ENCODE measurements around the gene CENPL. TPM values are rescaled to one million over a fixed set of nuclear protein-coding genes. Genes with fewer than 3 reads are reported as not detected.
A peak's percentile ranks its signal among the peaks of the same experiment; 100 is the strongest.
"Not testable (repeated sequence)": the region's sequence is repeated elsewhere in the genome, so short reads cannot be mapped to it uniquely, and the experiment has no call there.

The CENPL gene
- total and polyA plus RNA-seq, 3 experiments from 2014 or later: 6.2 to 27.4 (median 24.9) TPM

DNA sequence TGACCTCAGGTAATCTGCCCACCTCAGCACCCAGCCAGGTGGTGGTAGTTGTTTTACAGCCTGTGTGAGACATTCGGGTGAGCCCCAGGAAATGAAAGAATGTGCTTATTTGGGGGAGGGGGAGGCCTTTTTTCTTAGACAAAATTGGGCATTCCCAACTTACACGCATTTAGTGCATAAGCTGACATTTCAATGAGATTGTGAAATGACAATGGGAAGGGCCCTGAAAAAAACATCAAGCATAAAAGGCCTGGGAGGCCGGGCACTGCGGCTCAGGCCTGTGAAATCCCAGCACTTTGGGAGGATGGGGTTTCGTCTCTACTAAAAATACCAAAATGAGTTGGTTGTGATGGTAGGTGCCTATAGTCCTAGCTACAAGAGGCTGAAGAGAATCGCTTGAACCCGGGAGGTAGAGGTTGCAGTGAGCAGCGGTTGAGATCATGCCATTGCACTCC lies 38.1 kb upstream of the CENPL start:
- no peak for DNase-seq
- no peaks in the 10 kb centered on the region for H3K27me3 Mint-ChIP-seq
- no peaks in the 10 kb centered on the region for H3K9me3 Mint-ChIP-seq
- peak overlapping the region in 1 of 7 donors; percentile 48 for H3K4me3 Mint-ChIP-seq
- peaks cover 41 to 56% (median 55%) of the 10 kb centered on the region in 3 donors for H3K4me1 Mint-ChIP-seq
- CTCF ChIA-PET: no interaction called here
- no peaks in the 10 kb centered on the region for H3K9me3 ChIP-seq (ENCODE audit: low read length)
- POLR2A ChIA-PET: no interaction called here
- H3K27ac ChIP-seq (ENCODE audit: low read depth, low read length): no peak overlapping the region
- peak overlapping the region in 7 of 8 donors; percentile 29 to 95 (median 66) for H3K27ac Mint-ChIP-seq
- peaks cover 4 to 77% (median 23%) of the 10 kb centered on the region in 3 donors for H3K36me3 Mint-ChIP-seq
- H3K27me3 ChIP-seq (ENCODE audit: insufficient read depth, low read length, poor library complexity, severe bottlenecking): no peaks in the 10 kb centered on the region
- H3K4me1 ChIP-seq (ENCODE audit: insufficient read depth, low read length): peaks cover 28% of the 10 kb centered on the region
- H3K36me3 ChIP-seq (ENCODE audit: insufficient read depth, low read length): peaks cover 40% of the 10 kb centered on the region
- H3K4me3 ChIP-seq (ENCODE audit: low read length): no peak overlapping the region

- H3K4me3 ChIP-seq (ENCODE audit: low read length); DNase-seq; POLR2A ChIA-PET; H3K27me3 Mint-ChIP-seq; CTCF ChIA-PET; H3K27ac ChIP-seq (ENCODE audit: low read depth, low read length); H3K9me3 ChIP-seq (ENCODE audit: low read length); H3K27me3 ChIP-seq (ENCODE audit: insufficient read depth, low read length, poor library complexity, severe bottlenecking); H3K9me3 Mint-ChIP-seq: not testable (repeated sequence)
- H3K36me3 ChIP-seq (ENCODE audit: insufficient read depth, low read length): peaks cover 40% of the 10 kb centered on the region
- H3K27ac Mint-ChIP-seq: peak overlapping the region in 6 of 8 donors; percentile 37 to 95 (median 65)
- peaks cover 41 to 54% (median 50%) of the 10 kb centered on the region in 3 donors for H3K4me1 Mint-ChIP-seq
- H3K4me3 Mint-ChIP-seq: peak overlapping the region in 2 of 7 donors; percentile 43 to 48
- H3K36me3 Mint-ChIP-seq: peaks cover 4 to 76% (median 23%) of the 10 kb centered on the region in 3 donors
- peaks cover 28% of the 10 kb centered on the region for H3K4me1 ChIP-seq (ENCODE audit: insufficient read depth, low read length)
Observed at GRCh38 chr1:173862146-173862768, 37.6 kb upstream of the CENPL start.

DNA sequence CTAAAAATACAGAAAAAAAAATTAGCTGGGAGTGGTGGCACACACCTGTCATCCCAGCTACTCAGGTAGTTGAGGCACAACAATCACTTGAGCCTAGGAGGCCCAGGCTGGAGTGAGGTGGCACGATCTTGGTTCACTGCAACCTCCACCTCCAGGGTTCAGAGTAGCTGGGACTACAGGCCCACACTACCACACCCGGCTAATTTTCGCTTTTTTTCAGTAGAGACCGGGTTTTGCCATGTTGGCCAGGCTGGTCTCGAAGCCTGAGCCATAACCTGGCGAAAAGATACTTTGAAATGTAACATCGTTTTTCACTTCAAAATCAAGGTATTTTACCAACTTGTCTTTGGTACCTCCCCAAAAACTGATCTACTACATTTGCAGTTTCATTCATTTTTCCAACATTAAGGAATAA lies 37.1 kb upstream of the CENPL start:
- H3K9me3 ChIP-seq (ENCODE audit: low read length): no peaks in the 10 kb centered on the region
- peaks cover 4 to 77% (median 23%) of the 10 kb centered on the region in 3 donors for H3K36me3 Mint-ChIP-seq
- H3K27ac Mint-ChIP-seq: peak overlapping the region in 4 of 8 donors; percentile 21 to 95 (median 71)
- peaks cover 39 to 49% (median 45%) of the 10 kb centered on the region in 3 donors for H3K4me1 Mint-ChIP-seq
- DNase-seq: no peak
- ChIA-PET CTCF (no interaction called here), POLR2A (interaction anchor here (0.7 kb wide), 1 partner anchor 672 kb away, joined by 3 read pairs; no protein-coding TSS in a partner anchor)
- no peak overlapping the region for H3K4me3 ChIP-seq (ENCODE audit: low read length)
- no peaks in the 10 kb centered on the region for H3K9me3 Mint-ChIP-seq
- no peaks in the 10 kb centered on the region for H3K27me3 ChIP-seq (ENCODE audit: insufficient read depth, low read length, poor library complexity, severe bottlenecking)
- peak overlapping the region in 1 of 7 donors; percentile 43 for H3K4me3 Mint-ChIP-seq
- H3K27me3 Mint-ChIP-seq: no peaks in the 10 kb centered on the region
- H3K36me3 ChIP-seq (ENCODE audit: insufficient read depth, low read length): peaks cover 44% of the 10 kb centered on the region
- H3K27ac ChIP-seq (ENCODE audit: low read depth, low read length): no peak overlapping the region
- peaks cover 24% of the 10 kb centered on the region for H3K4me1 ChIP-seq (ENCODE audit: insufficient read depth, low read length)

GRCh38 chr1:173860065-173860464 lies 35.4 kb upstream of the CENPL start:
- Mint-ChIP-seq H3K27me3 (no peaks in the 10 kb centered on the region), H3K4me1 (peaks cover 22 to 32% (median 28%) of the 10 kb centered on the region in 3 donors), H3K27ac (peak overlapping the region in 5 of 8 donors; percentile 4 to 38 (median 32)), H3K9me3 (no peaks in the 10 kb centered on the region), H3K36me3 (peaks cover 0 to 76% (median 17%) of the 10 kb centered on the region in 3 donors), H3K4me3 (no peak overlapping the region)
- ChIA-PET CTCF (interaction anchor here (0.9 kb wide), 1 partner anchor 10 kb away, joined by 4 read pairs; no protein-coding TSS in a partner anchor), POLR2A (interaction anchor here (1.4 kb wide), 1 partner anchor 8 kb away, joined by 3 read pairs; the partner anchor contains the start of gene ZBTB37)
- H3K9me3 ChIP-seq (ENCODE audit: low read length): no peaks in the 10 kb centered on the region
- no peaks in the 10 kb centered on the region for H3K27me3 ChIP-seq (ENCODE audit: insufficient read depth, low read length, poor library complexity, severe bottlenecking)
- DNase-seq: no peak
- peaks cover 7% of the 10 kb centered on the region for H3K4me1 ChIP-seq (ENCODE audit: insufficient read depth, low read length)
- no peak overlapping the region for H3K4me3 ChIP-seq (ENCODE audit: low read length)
- H3K27ac ChIP-seq (ENCODE audit: low read depth, low read length): no peak overlapping the region
- peaks cover 28% of the 10 kb centered on the region for H3K36me3 ChIP-seq (ENCODE audit: insufficient read depth, low read length)

DNA sequence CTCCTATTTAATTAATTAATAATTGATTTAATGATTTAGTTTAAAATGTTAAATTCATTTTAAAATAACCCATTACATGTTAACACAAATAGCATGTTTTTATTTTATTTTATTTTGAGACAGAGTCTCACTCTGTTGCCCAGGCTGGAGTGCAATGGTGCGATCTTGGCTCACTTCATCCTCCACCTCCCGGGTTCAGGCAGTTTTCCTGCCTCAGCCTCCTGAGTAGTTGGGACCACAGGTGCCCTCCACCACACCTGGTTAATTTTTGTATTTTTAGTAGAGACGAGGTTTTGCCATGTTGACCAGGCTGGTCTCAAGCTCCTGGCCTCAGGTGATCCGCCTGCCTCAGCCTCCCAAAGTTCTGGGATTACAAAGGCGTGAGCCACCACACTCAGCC lies 34.9 kb upstream of the CENPL start:
- CTCF ChIA-PET; H3K4me3 ChIP-seq (ENCODE audit: low read length); H3K27me3 ChIP-seq (ENCODE audit: insufficient read depth, low read length, poor library complexity, severe bottlenecking); H3K4me1 ChIP-seq (ENCODE audit: insufficient read depth, low read length); H3K27ac Mint-ChIP-seq; DNase-seq; H3K27me3 Mint-ChIP-seq; H3K9me3 Mint-ChIP-seq; H3K4me3 Mint-ChIP-seq; H3K9me3 ChIP-seq (ENCODE audit: low read length); H3K27ac ChIP-seq (ENCODE audit: low read depth, low read length): not testable (repeated sequence)
- H3K36me3 ChIP-seq (ENCODE audit: insufficient read depth, low read length): peaks cover 22% of the 10 kb centered on the region
- Mint-ChIP-seq H3K36me3 (peaks cover 0 to 74% (median 17%) of the 10 kb centered on the region in 3 donors), H3K4me1 (peaks cover 18 to 27% (median 23%) of the 10 kb centered on the region in 3 donors)
- POLR2A ChIA-PET: interaction anchor here (1.4 kb wide), 1 partner anchor 9 kb away, joined by 3 read pairs; the partner anchor contains the start of gene ZBTB37

DNA sequence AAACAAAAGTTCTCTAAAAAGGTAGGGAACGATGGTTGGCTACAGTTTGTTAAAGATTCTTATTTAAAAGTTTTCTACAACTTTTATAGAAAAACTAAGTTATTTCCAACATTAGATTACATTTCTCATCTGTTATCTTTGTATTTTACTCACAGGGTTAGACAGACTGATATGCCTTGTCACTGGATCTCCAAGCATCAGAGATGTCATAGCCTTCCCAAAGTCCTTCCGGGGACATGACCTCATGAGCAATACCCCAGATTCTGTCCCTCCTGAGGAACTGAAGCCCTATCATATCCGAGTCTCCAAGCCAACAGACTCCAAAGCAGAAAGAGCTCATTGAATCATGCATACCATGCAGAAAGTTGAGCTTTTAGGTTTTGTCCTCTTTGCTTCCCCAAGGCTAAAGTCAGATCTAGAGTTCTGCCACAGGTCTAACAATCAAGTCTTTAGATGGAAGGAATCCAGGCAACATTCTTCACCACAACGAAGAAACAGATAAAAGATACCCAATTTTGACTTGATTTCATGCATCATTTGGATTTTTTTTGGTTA lies 32.8 kb upstream of the CENPL start:
- Mint-ChIP-seq H3K9me3 (no peaks in the 10 kb centered on the region), H3K4me3 (no peak overlapping the region), H3K36me3 (peaks cover 0 to 72% (median 10%) of the 10 kb centered on the region in 3 donors), H3K4me1 (peaks cover 5 to 6% (median 6%) of the 10 kb centered on the region in 3 donors), H3K27me3 (no peaks in the 10 kb centered on the region), H3K27ac (peak overlapping the region in 4 of 8 donors; percentile 43 to 80 (median 52))
- H3K27me3 ChIP-seq (ENCODE audit: insufficient read depth, low read length, poor library complexity, severe bottlenecking): no peaks in the 10 kb centered on the region
- ChIA-PET CTCF (interaction anchor here (1.2 kb wide), 1 partner anchor 11 kb away, joined by 4 read pairs; the partner anchor contains the start of genes GAS5 and ZBTB37), POLR2A (no interaction called here)
- no peaks in the 10 kb centered on the region for H3K9me3 ChIP-seq (ENCODE audit: low read length)
- H3K36me3 ChIP-seq (ENCODE audit: insufficient read depth, low read length): peaks cover 13% of the 10 kb centered on the region
- H3K4me1 ChIP-seq (ENCODE audit: insufficient read depth, low read length): no peaks in the 10 kb centered on the region
- H3K27ac ChIP-seq (ENCODE audit: low read depth, low read length): no peak overlapping the region
- no peak for DNase-seq
- H3K4me3 ChIP-seq (ENCODE audit: low read length): no peak overlapping the region

DNA sequence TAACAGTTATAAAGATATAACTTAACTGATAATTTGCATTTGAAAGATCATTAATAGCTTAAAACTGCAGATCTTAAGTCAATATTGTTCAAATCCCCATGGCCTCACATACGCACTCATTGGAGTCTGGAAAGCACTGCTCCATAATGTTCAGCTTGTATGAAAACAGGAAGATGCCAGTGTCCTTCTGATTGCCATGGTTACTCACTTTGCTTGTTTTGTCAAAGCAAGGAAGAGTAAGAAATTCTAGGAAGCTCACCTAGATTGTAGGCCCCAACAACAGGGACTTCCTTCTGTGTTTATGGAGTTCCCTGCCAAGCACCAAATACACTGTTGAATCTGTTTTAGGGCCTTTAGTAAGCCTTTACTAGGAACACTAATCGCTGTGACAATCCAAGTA lies 32.2 kb upstream of the CENPL start:
- peaks cover 0 to 73% (median 10%) of the 10 kb centered on the region in 3 donors for H3K36me3 Mint-ChIP-seq
- no peaks in the 10 kb centered on the region for H3K27me3 Mint-ChIP-seq
- H3K27me3 ChIP-seq (ENCODE audit: insufficient read depth, low read length, poor library complexity, severe bottlenecking): no peaks in the 10 kb centered on the region
- no peak overlapping the region for H3K4me3 Mint-ChIP-seq
- no peak for DNase-seq
- H3K9me3 Mint-ChIP-seq: no peaks in the 10 kb centered on the region
- no peak overlapping the region for H3K27ac ChIP-seq (ENCODE audit: low read depth, low read length)
- no peak overlapping the region for H3K4me3 ChIP-seq (ENCODE audit: low read length)
- no peak overlapping the region for H3K27ac Mint-ChIP-seq
- H3K4me1 Mint-ChIP-seq: peaks cover 1 to 5% (median 2%) of the 10 kb centered on the region in 3 donors
- CTCF ChIA-PET: interaction anchor here (1.2 kb wide), 1 partner anchor 11 kb away, joined by 4 read pairs; the partner anchor contains the start of genes GAS5 and ZBTB37
- peaks cover 13% of the 10 kb centered on the region for H3K36me3 ChIP-seq (ENCODE audit: insufficient read depth, low read length)
- POLR2A ChIA-PET: no interaction called here
- H3K4me1 ChIP-seq (ENCODE audit: insufficient read depth, low read length): no peaks in the 10 kb centered on the region
- no peaks in the 10 kb centered on the region for H3K9me3 ChIP-seq (ENCODE audit: low read length)

GRCh38 chr1:173856014-173856413 lies 31.3 kb upstream of the CENPL start:
- no peaks in the 10 kb centered on the region for H3K9me3 ChIP-seq (ENCODE audit: low read length)
- no peak overlapping the region for H3K4me3 Mint-ChIP-seq
- no peaks in the 10 kb centered on the region for H3K27me3 ChIP-seq (ENCODE audit: insufficient read depth, low read length, poor library complexity, severe bottlenecking)
- H3K4me1 ChIP-seq (ENCODE audit: insufficient read depth, low read length): no peaks in the 10 kb centered on the region
- peaks cover 0 to 4% (median 0%) of the 10 kb centered on the region in 3 donors for H3K4me1 Mint-ChIP-seq
- ChIA-PET POLR2A (no interaction called here), CTCF (interaction anchor here (0.6 kb wide), 1 partner anchor 94 kb away, joined by 3 read pairs; no protein-coding TSS in a partner anchor)
- no peak for DNase-seq
- H3K9me3 Mint-ChIP-seq: no peaks in the 10 kb centered on the region
- peaks cover 13% of the 10 kb centered on the region for H3K36me3 ChIP-seq (ENCODE audit: insufficient read depth, low read length)
- H3K27ac ChIP-seq (ENCODE audit: low read depth, low read length): no peak overlapping the region
- peak overlapping the region in 4 of 8 donors; percentile 31 to 65 (median 49) for H3K27ac Mint-ChIP-seq
- no peak overlapping the region for H3K4me3 ChIP-seq (ENCODE audit: low read length)
- H3K27me3 Mint-ChIP-seq: no peaks in the 10 kb centered on the region
- H3K36me3 Mint-ChIP-seq: peaks cover 0 to 76% (median 10%) of the 10 kb centered on the region in 3 donors

Measured in CD8-positive, alpha-beta memory T cell (primary cell).